ENCODE data around the gene RFX2.

DNA sequence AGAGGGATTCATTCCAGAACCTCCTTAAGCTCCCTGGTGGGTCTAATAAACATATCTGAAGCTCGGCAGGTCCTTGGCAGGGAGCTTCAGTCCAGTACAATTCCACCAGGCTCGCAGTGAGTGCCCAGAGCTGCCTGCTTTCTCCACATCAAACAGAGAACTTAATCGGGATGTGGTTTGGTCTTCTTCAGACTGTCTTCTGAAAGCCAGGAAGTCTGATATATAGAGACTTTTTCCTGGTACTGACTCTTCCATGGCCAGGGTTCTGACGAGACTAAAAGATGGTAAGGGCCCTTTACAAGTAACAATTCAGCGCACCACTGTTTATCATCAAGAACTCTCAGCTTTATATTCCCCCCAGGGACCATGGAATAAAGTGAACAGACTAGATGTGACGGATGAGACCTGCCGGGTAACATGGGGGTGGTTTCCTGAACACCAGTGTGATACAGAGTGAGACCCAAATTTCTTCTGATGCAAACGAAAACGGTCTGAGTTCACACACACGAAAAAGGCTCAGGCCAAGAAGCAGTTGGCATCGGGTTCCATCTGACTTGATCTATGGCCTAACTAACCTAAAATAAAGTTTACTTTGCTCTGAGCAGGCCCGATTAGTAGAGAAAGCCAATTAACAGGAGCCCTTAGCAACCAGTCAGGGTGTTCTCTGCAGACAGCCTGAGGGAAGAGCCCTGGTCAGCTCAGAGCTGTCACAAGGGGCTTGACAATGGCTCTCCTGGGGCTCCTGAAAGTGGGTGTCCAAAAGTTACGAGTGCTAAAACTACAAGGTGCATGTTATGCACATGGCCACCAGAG, 161.3 kb downstream of the RFX2 start:
- TF ChIP-seq, protein P1, sequence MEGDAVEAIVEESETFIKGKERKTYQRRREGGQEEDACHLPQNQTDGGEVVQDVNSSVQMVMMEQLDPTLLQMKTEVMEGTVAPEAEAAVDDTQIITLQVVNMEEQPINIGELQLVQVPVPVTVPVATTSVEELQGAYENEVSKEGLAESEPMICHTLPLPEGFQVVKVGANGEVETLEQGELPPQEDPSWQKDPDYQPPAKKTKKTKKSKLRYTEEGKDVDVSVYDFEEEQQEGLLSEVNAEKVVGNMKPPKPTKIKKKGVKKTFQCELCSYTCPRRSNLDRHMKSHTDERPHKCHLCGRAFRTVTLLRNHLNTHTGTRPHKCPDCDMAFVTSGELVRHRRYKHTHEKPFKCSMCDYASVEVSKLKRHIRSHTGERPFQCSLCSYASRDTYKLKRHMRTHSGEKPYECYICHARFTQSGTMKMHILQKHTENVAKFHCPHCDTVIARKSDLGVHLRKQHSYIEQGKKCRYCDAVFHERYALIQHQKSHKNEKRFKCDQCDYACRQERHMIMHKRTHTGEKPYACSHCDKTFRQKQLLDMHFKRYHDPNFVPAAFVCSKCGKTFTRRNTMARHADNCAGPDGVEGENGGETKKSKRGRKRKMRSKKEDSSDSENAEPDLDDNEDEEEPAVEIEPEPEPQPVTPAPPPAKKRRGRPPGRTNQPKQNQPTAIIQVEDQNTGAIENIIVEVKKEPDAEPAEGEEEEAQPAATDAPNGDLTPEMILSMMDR (IDR thresholded peaks at IDR 0.05; ENCODE audit: low read depth, low read length, poor library complexity, severe bottlenecking) = no peak
- TF ChIP-seq EZH2phosphoT487 (IDR thresholded peaks at IDR 0.05; ENCODE audit: borderline replicate concordance, low read length) = no peak

Data from DOHH2 (cell line).